Body of pancreas (tissue), 4 donors: Measurements from ENCODE around the gene GSC2.

Experiments
- CTCF ChIP-seq, 7 experiments: fragments of 450-650 bp in 4 of 7; fragments of 200-600 bp in 3 of 7; sonication (generic) in 3 of 7; IDR thresholded peaks; one replicate each; pipeline ENCODE4 v1.5.1; 2016 to 2019; ENCODE audit warnings: antibody characterized with exemption in 7 of 7
- POLR2A ChIP-seq, 3 donors: fragments of 450-650 bp; IDR thresholded peaks; one replicate each; pipeline ENCODE4 v1.6.1; 2016; ENCODE audit warnings: antibody characterized with exemption in 3 of 3, mild to moderate bottlenecking in 2 of 3

DNA sequence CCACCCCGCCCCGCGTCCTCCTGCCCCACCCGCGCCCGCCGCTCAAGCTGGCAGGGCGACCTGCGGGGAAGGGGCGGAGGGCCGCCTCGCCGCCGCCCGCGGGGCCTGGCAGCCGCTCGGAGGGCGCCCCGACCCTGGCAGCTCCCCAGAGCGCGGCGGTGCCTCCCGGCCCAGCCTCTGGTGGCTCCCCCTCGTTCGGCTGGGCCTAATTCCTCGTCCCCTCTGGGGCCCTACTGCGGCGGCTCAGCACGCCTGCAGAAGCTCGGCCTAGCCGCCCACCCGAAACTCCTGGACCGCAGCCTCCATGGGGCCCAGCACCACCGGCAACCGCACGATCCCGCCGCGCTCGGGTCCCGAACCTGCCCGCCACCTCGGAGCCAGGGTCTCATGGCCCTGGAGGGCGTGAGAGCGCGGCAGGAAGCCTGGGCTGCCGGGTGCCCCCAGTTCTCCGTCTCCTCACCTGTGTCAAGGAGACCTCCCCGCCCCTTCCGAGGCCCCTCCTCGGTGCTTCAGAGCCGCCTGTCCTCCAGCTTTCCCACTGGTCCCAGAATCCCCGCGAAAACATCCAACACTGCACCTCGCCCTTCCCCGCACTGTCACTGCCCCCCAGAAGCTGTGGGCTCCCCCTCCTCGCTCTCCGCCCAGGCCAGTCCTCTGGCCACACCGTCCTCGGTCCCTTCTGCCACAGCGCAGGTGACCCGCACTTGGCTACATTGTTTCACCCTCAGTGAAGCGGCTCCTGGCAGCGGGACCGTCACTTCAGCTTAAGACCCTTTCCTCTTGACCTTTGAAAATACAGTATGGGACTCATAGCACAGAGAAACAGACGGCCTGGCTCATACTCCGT lies 613 bp upstream of the GSC2 start:
- TF ChIP-seq CTCF (IDR thresholded peaks at IDR 0.05) (no peak), POLR2A (IDR thresholded peaks at IDR 0.05) (no peak)
